OCI-M2 (cell line): ENCODE results near the gene VTI1A.
"Not testable (repeated sequence)": the region's sequence is repeated elsewhere in the genome, so short reads cannot be mapped to it uniquely, and the experiment has no call there.

ENCODE experiments used
- DNase-seq: peaks from one replicate; lab custom pipeline; 2025; ENCODE audit not compliant: unreplicated experiment; lab: John Stamatoyannopoulos, UW

Gene VTI1A

DNA sequence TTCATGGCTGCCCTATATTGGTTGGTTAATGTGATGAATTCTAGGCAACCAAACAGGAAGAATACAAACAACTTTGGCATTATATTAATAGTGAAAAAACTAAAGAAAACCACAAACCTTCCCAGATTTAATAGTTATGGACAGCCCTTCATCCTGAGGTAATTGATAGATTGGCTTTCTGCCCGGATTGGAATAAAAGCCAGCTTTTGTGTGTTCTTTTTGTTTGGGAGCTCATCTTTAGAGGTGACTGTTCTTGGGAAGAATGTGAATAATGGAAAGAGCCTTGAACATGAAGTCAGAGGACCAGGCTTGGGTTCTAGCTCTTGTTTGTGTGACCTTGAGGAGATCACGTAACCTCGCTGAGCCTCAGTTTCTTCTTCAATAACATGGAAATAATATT, 92.3 kb downstream of the VTI1A start:
- DNase-seq: no peak

DNA sequence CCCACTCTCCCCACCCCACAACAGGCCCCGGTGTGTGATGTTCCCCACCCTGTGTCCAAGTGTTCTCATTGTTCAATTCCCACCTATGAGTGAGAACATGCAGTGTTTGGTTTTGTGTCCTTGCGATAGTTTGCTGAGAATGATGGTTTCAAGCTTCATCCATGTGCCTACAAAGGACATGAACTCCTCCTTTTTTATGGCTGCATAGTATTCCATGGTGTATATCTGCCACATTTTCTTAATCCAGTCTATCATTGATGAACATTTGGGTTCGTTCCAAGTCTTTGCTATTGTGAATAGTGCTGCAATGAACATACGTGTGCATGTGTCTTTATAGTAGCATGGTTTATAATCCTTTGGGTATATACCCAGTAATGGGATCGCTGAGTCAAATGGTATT, 95.8 kb downstream of the VTI1A start:
- DNase-seq: not testable (repeated sequence)

- no peak for DNase-seq
Measured at GRCh38 chr10:112546474-112546873, 99.5 kb downstream of the VTI1A start.

DNA sequence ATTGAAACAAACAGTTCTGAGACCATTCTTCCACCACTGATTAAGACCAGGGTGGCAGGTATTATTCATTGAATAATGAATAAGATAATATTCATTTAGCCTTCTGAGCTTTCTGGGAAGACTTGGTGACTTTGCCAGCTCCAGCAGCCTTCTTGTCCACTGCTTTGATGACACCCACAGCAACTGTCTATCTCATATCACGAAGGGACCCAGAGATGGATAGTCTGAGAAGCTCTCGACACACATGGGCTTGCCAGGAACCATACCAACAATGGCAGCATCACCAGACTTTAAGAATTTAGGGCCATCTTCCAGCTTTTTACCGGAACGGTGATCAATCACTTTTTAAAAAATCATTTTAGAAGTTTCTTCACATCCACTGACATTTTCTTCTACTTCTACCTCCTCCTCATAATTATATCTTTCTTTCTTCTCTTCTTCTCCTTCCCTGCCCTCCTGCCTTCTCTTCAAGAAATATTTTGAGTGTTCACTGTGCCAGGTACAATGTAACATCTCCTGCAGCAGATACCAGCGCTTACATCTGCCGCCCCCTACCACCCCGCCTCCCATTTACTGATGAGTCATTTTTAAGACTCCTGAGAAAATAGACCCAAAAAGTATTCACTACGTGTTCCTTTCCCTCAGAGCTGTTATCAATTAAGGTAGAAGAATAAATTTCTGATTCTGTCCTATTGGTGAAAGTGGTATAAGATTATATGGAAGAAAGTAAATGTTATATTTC, 101.7 kb downstream of the VTI1A start:
- DNase-seq: no peak

DNA sequence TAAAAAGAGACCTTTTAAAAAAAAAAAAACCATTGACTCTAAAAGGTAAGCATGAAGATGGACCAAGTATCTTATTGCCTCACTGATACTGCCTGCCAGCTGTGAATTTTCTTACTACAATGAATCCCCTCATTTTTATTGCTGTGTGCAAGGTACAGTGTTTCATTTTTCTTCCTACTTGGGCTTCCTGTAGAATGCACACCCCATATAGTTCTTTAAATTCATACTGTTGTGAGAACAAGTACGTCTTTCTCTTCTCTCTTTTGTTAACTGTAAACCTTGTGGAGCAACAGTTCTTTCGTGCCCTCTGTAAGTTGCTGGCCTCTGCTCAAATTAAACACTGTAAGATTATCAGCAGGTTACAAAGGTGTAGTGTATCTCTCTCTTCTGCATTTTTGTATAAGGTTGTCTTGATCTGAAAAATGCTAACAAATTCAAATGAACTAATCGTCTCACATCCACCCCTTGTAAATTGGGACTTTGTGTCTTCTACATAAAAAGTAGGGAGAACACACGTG, 105.6 kb downstream of the VTI1A start:
- no peak for DNase-seq

GRCh38 chr10:112553315-112553714, 106.3 kb downstream of the VTI1A start:
- no peak for DNase-seq

DNA sequence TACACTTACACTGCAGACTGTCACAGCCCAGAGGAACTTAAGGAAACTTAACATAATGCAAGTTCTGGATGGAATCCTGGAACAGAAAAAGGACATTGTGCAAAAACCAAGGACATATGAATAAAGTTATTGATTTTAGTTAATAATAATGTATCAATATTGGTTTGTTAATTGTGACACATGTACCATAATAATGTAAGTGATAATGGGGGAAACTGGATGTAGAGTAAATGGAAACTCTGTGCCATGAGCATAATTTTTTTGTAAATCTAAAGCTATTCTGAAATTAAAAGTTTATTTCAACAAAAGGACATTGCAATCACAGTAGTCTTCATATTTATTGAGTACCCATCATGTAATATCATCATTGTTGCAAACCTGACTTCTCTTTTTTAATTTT, 107.2 kb downstream of the VTI1A start:
- no peak for DNase-seq

DNA sequence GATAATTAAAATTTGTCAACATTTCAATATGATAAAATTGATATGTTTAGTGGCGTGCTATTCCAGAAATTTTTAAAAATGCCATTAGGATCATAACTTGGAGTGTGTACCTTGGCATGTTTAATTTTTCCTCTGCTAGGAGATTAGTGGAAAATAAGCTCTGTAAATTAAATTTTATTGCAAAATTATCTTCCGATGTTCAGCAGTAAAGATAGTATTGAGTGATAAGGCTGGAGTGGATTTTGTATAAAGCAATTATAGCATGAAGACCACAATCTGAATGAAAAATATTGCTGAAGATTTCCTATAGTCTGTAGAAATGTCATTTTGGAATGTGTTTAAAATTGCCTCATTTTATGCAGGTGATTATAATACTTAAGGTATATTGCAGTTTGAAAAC, 110.2 kb downstream of the VTI1A start:
- DNase-seq: no peak

GRCh38 chr10:112558476-112559142, 111.6 kb downstream of the VTI1A start:
- DNase-seq: no peak

DNA sequence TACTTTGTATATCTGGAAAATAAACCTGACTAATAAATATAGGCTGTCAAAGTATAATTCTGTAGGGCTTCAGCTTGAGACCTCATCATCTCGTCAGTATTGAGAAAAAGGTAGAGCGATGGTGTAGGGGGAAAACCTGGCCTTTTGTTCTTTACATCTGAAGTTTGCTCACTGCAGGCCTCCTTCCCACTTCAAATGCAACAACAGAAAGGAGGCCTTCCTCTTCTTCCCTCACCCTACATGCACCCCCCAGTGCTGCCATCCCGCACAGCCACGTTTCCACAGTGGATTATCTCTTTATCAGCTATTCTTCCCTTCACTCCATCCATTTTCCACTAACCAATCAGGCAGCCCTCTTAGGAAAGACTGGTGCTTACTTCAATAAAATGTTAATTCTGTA, 112.3 kb downstream of the VTI1A start:
- no peak for DNase-seq

GRCh38 chr10:112562122-112562521, 115.1 kb downstream of the VTI1A start:
- no peak for DNase-seq

DNA sequence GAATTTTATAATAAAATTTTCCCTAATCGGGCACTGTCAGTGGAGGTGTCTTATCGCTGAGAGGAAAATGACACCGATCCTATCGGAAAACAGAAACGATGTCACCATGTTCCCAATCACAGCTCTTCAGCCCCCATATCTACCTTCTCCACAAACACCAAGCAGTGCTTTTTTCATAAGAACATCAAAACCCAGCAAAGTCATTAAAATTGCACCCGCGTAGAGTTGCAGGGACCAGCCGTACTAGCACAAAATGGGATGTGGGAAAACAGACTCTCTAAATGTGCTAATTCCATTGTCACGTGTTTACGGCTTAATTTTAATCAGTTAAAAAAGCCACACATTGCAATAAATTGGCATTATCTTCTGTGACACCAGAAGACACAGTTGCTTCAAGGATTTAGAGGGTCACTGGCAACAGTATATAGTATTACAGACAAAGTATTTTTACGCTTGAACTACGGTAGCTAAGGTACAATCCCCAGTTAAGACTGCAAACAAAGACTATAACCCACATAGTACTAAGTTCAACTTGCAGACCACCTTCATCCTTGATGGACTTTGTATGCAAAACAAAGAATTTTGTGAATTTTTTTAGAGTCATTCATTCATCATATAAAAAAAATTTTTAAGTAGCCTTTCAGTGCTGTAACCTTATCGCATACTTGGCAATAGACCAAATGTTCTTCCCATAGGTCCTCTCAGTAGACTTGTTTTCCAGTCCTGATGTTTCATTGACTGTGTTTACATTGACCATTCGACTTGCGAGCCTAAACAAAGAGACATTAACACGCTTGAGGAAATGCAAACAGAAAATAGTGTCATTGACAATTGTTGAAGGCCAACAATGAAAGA, 116.0 kb downstream of the VTI1A start:
- DNase-seq: no peak

DNA sequence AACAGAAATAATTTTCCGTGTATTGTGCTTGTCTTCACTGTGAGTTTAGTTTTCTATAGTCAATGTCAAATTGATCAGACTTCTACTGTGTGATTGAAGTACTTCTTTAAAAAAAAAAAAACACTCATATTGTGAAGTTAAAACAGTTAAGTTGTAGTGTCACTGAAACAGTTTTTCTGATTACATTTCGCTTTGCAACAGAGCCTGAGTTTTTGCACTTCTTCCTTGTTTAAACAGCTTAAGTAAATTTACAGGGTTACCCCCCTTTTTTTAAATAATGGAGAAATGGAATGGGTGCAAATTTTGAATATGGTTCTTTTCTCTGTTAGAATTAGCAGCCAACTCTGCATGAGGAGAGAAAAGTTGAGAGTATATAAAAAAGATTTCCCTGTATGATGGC, 117.3 kb downstream of the VTI1A start:
- DNase-seq: no peak

- no peak for DNase-seq
Measured at GRCh38 chr10:112565434-112566053, 118.5 kb downstream of the VTI1A start.

DNA sequence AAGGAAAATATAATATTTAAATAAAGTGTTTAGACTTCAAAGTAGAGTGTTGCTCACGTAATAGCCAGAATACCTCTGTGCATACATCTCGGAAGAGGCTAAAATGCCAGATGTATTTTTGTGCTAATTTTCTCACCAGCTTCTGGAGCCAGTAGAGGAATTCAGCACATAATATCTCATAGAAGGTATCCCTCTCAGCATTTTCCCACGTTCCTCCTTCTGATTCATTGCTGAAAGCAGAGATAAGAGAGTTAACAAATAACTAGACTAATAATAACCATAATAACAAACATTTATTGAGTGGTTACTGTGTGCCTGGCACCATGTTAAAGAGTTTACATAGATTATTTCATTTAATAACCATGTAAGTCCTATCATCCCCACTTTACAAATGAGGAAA, 123.6 kb downstream of the VTI1A start:
- no peak for DNase-seq

- DNase-seq: no peak
Measured at GRCh38 chr10:112579578-112579977, 132.6 kb downstream of the VTI1A start.

DNA sequence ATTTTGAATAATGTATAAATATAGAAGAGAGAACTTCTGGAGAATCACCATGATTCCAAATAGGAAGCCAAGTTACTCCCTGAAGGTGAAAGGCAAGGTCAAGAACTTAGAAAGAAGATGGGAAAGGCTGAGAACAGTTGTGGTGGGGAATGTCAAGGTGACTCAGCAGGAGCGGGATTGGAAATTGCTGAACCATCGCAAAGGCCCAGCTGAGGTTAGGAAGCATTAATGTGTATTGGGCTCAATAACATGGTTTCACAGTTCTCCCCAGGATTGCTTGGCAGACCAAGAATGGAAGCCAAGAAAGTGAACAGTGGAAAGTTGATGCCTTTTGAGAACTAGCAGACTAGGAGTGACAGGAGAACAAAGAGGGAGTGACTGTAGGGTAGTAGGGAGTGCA, 133.3 kb downstream of the VTI1A start:
- no peak for DNase-seq

DNA sequence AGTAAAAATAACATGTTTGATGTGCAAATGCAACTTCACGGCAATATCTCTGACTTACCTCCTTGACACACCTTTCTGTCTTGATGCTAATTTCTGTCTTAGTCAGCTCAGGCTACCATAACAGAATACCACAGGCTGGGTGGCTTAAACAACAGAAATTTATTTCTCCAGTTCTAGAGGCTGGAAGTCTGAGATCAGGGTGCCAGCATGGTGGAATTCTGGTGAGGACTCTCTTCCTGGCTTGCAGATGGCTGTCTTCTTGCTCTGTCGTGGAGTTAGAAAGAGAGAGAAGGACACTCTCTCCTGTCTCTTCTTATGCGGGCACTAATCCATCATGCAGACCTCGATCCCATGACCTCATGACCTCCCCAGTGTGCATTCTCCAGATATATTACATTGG, 134.9 kb downstream of the VTI1A start:
- no peak for DNase-seq

- DNase-seq: no peak
Measured at GRCh38 chr10:112583236-112583939, 136.4 kb downstream of the VTI1A start.

- DNase-seq: no peak
Measured at GRCh38 chr10:112584276-112584675, 137.3 kb downstream of the VTI1A start.

- DNase-seq: no peak
Measured at GRCh38 chr10:112585126-112585525, 138.1 kb downstream of the VTI1A start.
